Esophagus squamous epithelium (tissue), 4 donors: Measurements from ENCODE around the gene ZNF653.

Experiments
- CTCF ChIP-seq, 6 experiments: fragments of 450-650 bp in 4 of 6; fragments of 200-600 bp in 2 of 6; sonication (generic) in 2 of 6; IDR thresholded peaks; one replicate each; pipeline ENCODE4 v1.5.1; 2016 to 2019; ENCODE audit warnings: antibody characterized with exemption in 6 of 6, mild to moderate bottlenecking in 4 of 6, moderate library complexity in 4 of 6
- POLR2A ChIP-seq, 4 donors: fragments of 450-650 bp; IDR thresholded peaks; one replicate each; pipeline ENCODE4 v1.6.1; 2017; ENCODE audit warnings: antibody characterized with exemption in 4 of 4, mild to moderate bottlenecking in 4 of 4, moderate library complexity in 3 of 4

- TF ChIP-seq POLR2A (IDR thresholded peaks at IDR 0.05) (no peak), CTCF (IDR thresholded peaks at IDR 0.05) (no peak)
Measured at GRCh38 chr19:11473725-11474124, 31.9 kb downstream of the ZNF653 start.
